HCT116 (cell line): ENCODE results near the gene KRIT1. TPM values are rescaled to one million over a fixed set of nuclear protein-coding genes. Genes with fewer than 3 reads are reported as not detected.

Experiments
- ATAC-seq: fragments of 200-7000 bp; cut with Tn5 transposase; 2 replicates; pipeline ENCODE4 v1.9.1; 2020; ENCODE audit warnings: mild to moderate bottlenecking, moderate library complexity
- BruUV-seq: library from RNA; stranded (reverse); fragments of 400-500 nt; replicated peaks from 2 replicates; lab custom pipeline; 2021; lab: Mats Ljungman, UMichigan
- CTCF ChIA-PET: fragments of 300-600 bp; sonication (Branson Sonifier 250); formaldehyde crosslinking; loops from one replicate; lab custom pipeline; 2021; ENCODE audit warnings: antibody characterized with exemption; lab: Charles Lee
- POLR2A ChIA-PET: fragments of 300-600, 350-600 bp; sonication (Branson Sonifier 250); formaldehyde crosslinking; loops from one replicate; lab custom pipeline; 2021; ENCODE audit warnings: antibody characterized with exemption; lab: Charles Lee
- RAD21 ChIA-PET, 2 experiments: fragments of 300-600 bp; sonication (Branson Sonifier 250); formaldehyde crosslinking; loops; one replicate each; lab custom pipeline; 2023; ENCODE audit warnings: low total read pairs in 2 of 2; ENCODE audit not compliant: uncharacterized antibody in 2 of 2, unreplicated experiment in 2 of 2, low non-redundant PET in 1 of 2; lab: Charles Lee
- DNase-seq: peaks from one replicate; pipeline ENCODE4 v3.0.0-alpha.2; 2010; ENCODE audit warnings: low read depth, low spot score
- H2AFZ ChIP-seq: fragments of 200-600 bp; shearing (Covaris generic), sonication (generic); 2 replicates; pipeline ENCODE4 v1.6.1; 2017; ENCODE audit warnings: low read depth, mixed run types, mixed read lengths, antibody characterized with exemption, low read length; ENCODE audit not compliant: poor library complexity, severe bottlenecking
- H3K27ac ChIP-seq: 2 replicates; pipeline ENCODE4 v1.5.1; 2012; ENCODE audit warnings: low read depth, low read length
- H3K27me3 ChIP-seq: fragments of 200-600 bp; sonication (generic); 2 replicates; pipeline ENCODE4 v1.6.1; 2016; ENCODE audit warnings: mixed run types, low read length, mixed read lengths; ENCODE audit not compliant: insufficient read depth
- H3K36me3 ChIP-seq, 2 experiments: fragments of 200-500 bp in 1 of 2; fragments of 200-600 bp in 1 of 2; sonication (Bioruptor generic) in 1 of 2; sonication (generic) in 1 of 2; 2 replicates each; pipeline versions ENCODE4 v1.5.1 to v1.6.1; 2014 to 2016; ENCODE audit warnings: low read length in 2 of 2, inconsistent platforms in 1 of 2, mixed read lengths in 1 of 2, mixed run types in 1 of 2; ENCODE audit not compliant: insufficient read depth in 2 of 2, control insufficient read depth in 1 of 2
- H3K4me1 ChIP-seq, 2 experiments: fragments of 200-600 bp in 1 of 2; sonication (generic) in 1 of 2; 2 replicates each; pipeline versions ENCODE4 v1.5.1 to v1.6.1; 2012 to 2017; ENCODE audit warnings: low read length in 2 of 2, inconsistent platforms in 1 of 2, mild to moderate bottlenecking in 1 of 2, mixed read lengths in 1 of 2, mixed run types in 1 of 2, moderate library complexity in 1 of 2; ENCODE audit not compliant: insufficient read depth in 2 of 2, control insufficient read depth in 1 of 2
- H3K4me2 ChIP-seq: fragments of 200-600 bp; sonication (generic); 2 replicates; pipeline ENCODE4 v1.6.1; 2017; ENCODE audit warnings: mixed run types, low read length, mixed read lengths
- H3K4me3 ChIP-seq, 2 experiments: fragments of 200-600 bp in 1 of 2; sonication (generic) in 1 of 2; replicated peaks in 1 of 2; 2 replicates each; pipeline ENCODE4 v1.5.1; 2011 to 2016; ENCODE audit warnings: low read length in 2 of 2, control low read depth in 1 of 2, low read depth in 1 of 2, mild to moderate bottlenecking in 1 of 2, mixed read lengths in 1 of 2, mixed run types in 1 of 2
- H3K79me2 ChIP-seq: fragments of 200-600 bp; sonication (generic); 2 replicates; pipeline ENCODE4 v1.6.1; 2017; ENCODE audit warnings: mild to moderate bottlenecking, mixed run types, low read length, moderate library complexity, mixed read lengths; ENCODE audit not compliant: insufficient read depth
- H3K9ac ChIP-seq: fragments of 200-600 bp; sonication (generic); 2 replicates; pipeline ENCODE4 v1.6.1; 2016; ENCODE audit warnings: low read length, mixed read lengths
- H3K9me2 ChIP-seq: fragments of 200-600 bp; sonication (generic), shearing (Covaris generic); 2 replicates; pipeline ENCODE4 v1.6.1; 2017; ENCODE audit warnings: mixed run types, mild to moderate bottlenecking, moderate library complexity; ENCODE audit not compliant: insufficient read depth
- H3K9me3 ChIP-seq, 2 experiments: fragments of 200-500 bp in 1 of 2; fragments of 200-600 bp in 1 of 2; sonication (Bioruptor generic) in 1 of 2; sonication (generic) in 1 of 2; 2 replicates each; pipeline ENCODE4 v1.6.1; 2014 to 2017; ENCODE audit warnings: low read length in 2 of 2, mixed read lengths in 2 of 2, inconsistent platforms in 1 of 2, low read depth in 1 of 2, mild to moderate bottlenecking in 1 of 2, mixed run types in 1 of 2, moderate library complexity in 1 of 2; ENCODE audit not compliant: control insufficient read depth in 1 of 2, insufficient read depth in 1 of 2
- H4K20me1 ChIP-seq: fragments of 200-600 bp; sonication (generic), shearing (Covaris generic); 2 replicates; pipeline ENCODE4 v1.6.1; 2017; ENCODE audit warnings: mixed run types, mild to moderate bottlenecking, moderate library complexity; ENCODE audit not compliant: insufficient read depth
- CBX3 ChIP-seq: IDR thresholded peaks from 2 replicates; pipeline ENCODE4 v1.6.1; 2012; ENCODE audit warnings: low read depth
- CTCF ChIP-seq, 3 experiments: fragments of 200-600 bp in 1 of 3; sonication (generic) in 1 of 3; IDR thresholded peaks in 2 of 3; conservative IDR thresholded peaks in 1 of 3; 2 replicates each; pipeline ENCODE4 v1.5.1; 2012 to 2017; ENCODE audit warnings: low read depth in 2 of 3, low read length in 2 of 3, antibody characterized with exemption in 1 of 3, borderline replicate concordance in 1 of 3, control low read depth in 1 of 3, mild to moderate bottlenecking in 1 of 3, mixed read lengths in 1 of 3, mixed run types in 1 of 3, moderate library complexity in 1 of 3; ENCODE audit not compliant: insufficient read depth in 1 of 3
- ELF1 ChIP-seq: IDR thresholded peaks from 2 replicates; pipeline ENCODE4 v1.6.1; 2012; ENCODE audit warnings: low read depth, borderline replicate concordance
- EZH2 ChIP-seq: fragments of 200-600 bp; sonication (generic); IDR thresholded peaks from 2 replicates; pipeline ENCODE4 v1.6.1; 2017; ENCODE audit warnings: antibody characterized with exemption, mixed run types
- EZH2phosphoT487 ChIP-seq: fragments of 200-600 bp; IDR thresholded peaks from 2 replicates; pipeline ENCODE4 v1.6.1; 2018; ENCODE audit warnings: antibody characterized with exemption, borderline replicate concordance
- JUND ChIP-seq: IDR thresholded peaks from 2 replicates; pipeline ENCODE4 v1.6.1; 2012
- MAX ChIP-seq: IDR thresholded peaks from 2 replicates; pipeline ENCODE4 v1.6.1; 2012
- POLR2A ChIP-seq: IDR thresholded peaks from 2 replicates; pipeline ENCODE4 v1.7.0; 2011; ENCODE audit warnings: borderline replicate concordance; ENCODE audit not compliant: insufficient read depth, insufficient read length; ENCODE audit errors: extremely low read depth
- POLR2AphosphoS5 ChIP-seq: IDR thresholded peaks from 2 replicates; pipeline ENCODE4 v1.6.1; 2011; ENCODE audit warnings: mild to moderate bottlenecking, low read depth, low read length, moderate library complexity
- RAD21 ChIP-seq: IDR thresholded peaks from 2 replicates; pipeline ENCODE4 v1.6.1; 2012; ENCODE audit warnings: low read depth, mild to moderate bottlenecking
- SP1 ChIP-seq: IDR thresholded peaks from 2 replicates; pipeline ENCODE4 v1.6.1; 2012; ENCODE audit warnings: low read depth
- SRF ChIP-seq: IDR thresholded peaks from 2 replicates; pipeline ENCODE4 v1.6.1; 2012; ENCODE audit warnings: low read depth
- ZFX ChIP-seq: fragments of 450-650 bp; IDR thresholded peaks from 2 replicates; pipeline ENCODE4 v1.6.1; 2017
- ZNF274 ChIP-seq: fragments of 200-500 bp; sonication (Bioruptor generic); IDR thresholded peaks from 2 replicates; pipeline ENCODE4 v1.6.1; 2014; ENCODE audit warnings: mild to moderate bottlenecking, low read depth, low read length, inconsistent platforms
- intact Hi-C: fragments of 100-400 bp; cut with micrococcal nuclease; formaldehyde crosslinking; loops from 2 replicates; pipeline ENCODE4 v1.10.0; 2022
- total RNA-seq: library from RNA; stranded (reverse); gene quantifications from one replicate; pipeline ENCODE4 v1.2.1, GENCODE V29; 2021; ENCODE audit not compliant: unreplicated experiment

The KRIT1 gene
- total RNA-seq, 1 experiment from 2014 or later: 32.4 TPM

- no peak for DNase-seq
- H3K9ac ChIP-seq: no peak overlapping the region
- BruUV-seq: no TSS peak
- no peaks in the 10 kb centered on the region for H3K9me2 ChIP-seq
- TF ChIP-seq CTCF (IDR thresholded peaks at IDR 0.05 in 2 of 3, conservative IDR thresholded peaks at IDR 0.05 in 1 of 3; ENCODE audit: borderline replicate concordance in 1 of 3, insufficient read depth in 1 of 3, low read depth in 2 of 3, low read length in 2 of 3) (no peak), POLR2AphosphoS5 (no peak), CBX3 (no peak), RAD21 (no peak), ZFX (no peak), SP1 (no peak), JUND (no peak), MAX (no peak), EZH2 (no peak), EZH2phosphoT487 (no peak), SRF (no peak), POLR2A (no peak), ELF1 (no peak), ZNF274 (no peak)
- TF ChIP-seq, all 23 proteins: peak for 0
- H3K4me2 ChIP-seq: no peak overlapping the region
- ChIA-PET POLR2A (no interaction called here), CTCF (no interaction called here), RAD21 (no interaction called here)
- H3K27ac ChIP-seq: no peak overlapping the region
- ATAC-seq: no peak
- no peaks in the 10 kb centered on the region for H3K27me3 ChIP-seq
- H3K4me1 ChIP-seq: no peaks in the 10 kb centered on the region
- intact Hi-C loops: no loop called here
- peaks cover 8 to 12% of the 10 kb centered on the region in 2 experiments; a peak in 3 of 4 replicates for H3K36me3 ChIP-seq
- H2AFZ ChIP-seq: no peak overlapping the region
- no peak overlapping the region for H3K4me3 ChIP-seq
- no peaks in the 10 kb centered on the region for H3K9me3 ChIP-seq
- H4K20me1 ChIP-seq: no peaks in the 10 kb centered on the region
- H3K79me2 ChIP-seq: no peaks in the 10 kb centered on the region
These were observed 17.0 kb downstream of the KRIT1 start for GRCh38 chr7:92228742-92229141.
